Hair follicular keratinocyte (primary cell): ENCODE data around the gene TMEM273. TPM values are rescaled to one million over a fixed set of nuclear protein-coding genes. Genes with fewer than 3 reads are reported as not detected.

Source experiments
- total RNA-seq: library from RNA; depleted of rRNA; stranded (reverse); fragments of >200 nt; gene quantifications from 2 replicates; pipeline ENCODE4 v1.2.3, GENCODE V29; 2015

TMEM273 gene
- total RNA-seq: not detected in 2 replicates

DNA sequence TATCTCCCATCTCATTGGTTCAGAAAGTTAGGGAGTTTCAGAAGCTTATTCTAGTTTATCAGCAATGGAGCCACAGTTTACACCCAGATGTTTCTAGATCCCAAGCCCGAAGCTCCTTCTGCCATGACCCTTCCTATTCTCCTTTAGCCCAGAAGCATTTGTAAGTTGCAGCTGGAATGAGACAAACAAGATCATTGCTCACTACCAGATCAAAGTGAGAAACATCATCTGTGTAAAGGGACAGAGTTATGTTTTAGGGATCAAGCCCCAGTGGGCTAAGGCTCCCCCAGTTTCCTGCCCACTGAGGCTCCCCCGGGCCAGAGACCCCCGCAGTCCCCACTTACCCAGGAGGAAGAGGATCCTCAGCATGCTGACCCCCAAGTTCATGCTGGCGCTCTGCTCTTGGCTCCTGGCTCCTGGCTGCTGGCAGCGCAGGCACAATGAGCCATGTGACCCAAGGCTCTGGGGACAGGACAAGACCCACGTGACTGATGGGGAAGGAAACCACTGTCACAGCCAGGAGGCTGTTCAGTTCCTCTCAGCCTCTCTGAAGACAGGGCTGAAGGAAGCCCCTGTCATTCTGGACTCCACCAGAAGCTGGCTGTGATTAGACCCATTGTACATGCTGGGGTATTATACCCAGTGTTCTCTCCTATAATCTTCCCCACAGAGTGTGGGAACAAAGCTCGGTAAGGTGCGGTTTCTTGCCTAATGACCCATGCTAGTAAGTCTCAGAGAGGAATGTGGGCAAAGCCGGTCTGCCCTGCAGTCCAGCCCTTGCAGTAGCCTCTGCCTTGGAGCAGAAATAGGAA, at the start of gene TMEM273:
Gene TMEM273 (minus strand): TSS at position 442 of the 812 bp plus-strand sequence. CDS start 55 bp downstream, at position 387.

GRCh38 chr10:49133706-49134248, 54.4 kb downstream of the TMEM273 start, which contains the start of gene FAM170B:
TSS of gene FAM170B (minus strand) at chr10:49134021. CDS start at chr10:49133918, 103 bp downstream.

DNA sequence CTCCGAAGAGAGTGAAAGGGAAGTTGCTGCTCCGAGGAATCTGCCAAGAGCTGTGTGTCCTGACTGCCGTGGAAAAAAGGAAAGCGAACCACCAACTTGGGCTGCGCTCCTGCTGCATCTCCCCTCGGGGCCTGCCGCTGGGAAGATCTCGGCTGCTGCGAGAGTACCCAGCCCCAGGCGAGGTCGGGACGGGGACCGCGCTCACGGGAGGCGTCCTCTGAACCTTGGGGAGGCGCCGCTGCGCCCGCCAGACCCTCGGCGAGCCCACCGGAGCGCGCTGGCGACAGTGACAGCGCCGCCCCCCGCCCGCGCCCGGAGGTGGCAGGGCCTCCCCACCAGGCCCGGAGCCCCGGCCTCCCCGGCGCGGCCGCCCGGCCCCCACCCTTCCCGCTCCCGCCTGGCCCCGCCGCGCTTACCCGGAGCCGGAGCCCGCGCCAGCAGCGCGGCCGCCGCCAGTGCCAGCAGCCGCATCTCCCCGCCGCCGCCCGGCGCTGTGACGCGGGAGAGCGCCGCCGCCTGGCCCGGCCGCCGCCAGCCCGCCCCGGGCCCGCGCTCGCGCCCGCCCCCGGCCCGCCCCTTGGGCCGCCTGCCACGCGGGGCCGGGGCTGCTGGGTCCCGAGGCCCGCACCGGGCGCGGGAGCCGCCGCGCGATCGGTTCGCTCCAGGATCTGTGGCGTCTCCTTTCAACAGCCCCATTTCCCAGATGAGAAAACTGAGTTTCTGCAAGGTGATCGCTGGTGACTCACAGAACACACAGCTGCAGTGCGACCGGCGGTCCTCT, 73.0 kb downstream of the TMEM273 start, which contains the start of gene VSTM4:
Gene VSTM4 (minus strand): TSS at position 508 of the 781 bp plus-strand sequence. CDS start 37 bp downstream, at position 471.

Other genes with a start within 250 kb of the TMEM273 start
- not detected in 2 replicates for gene LRRC18, start 248.6 kb downstream of the TMEM273 start, total RNA-seq
- gene VSTM4, start 72.9 kb downstream of the TMEM273 start, total RNA-seq: 0.11 TPM in 1 of 2 replicates, not detected in the other
- not detected in 2 replicates for gene FAM170B, start 54.4 kb downstream of the TMEM273 start, total RNA-seq
- not detected in 2 replicates for gene C10orf71, start 110.8 kb upstream of the TMEM273 start, total RNA-seq
- not detected in 2 replicates for gene DRGX, start 207.7 kb upstream of the TMEM273 start, total RNA-seq